Neural crest cell (in vitro differentiated cells): ENCODE data around the gene DENND4C. TPM values are rescaled to one million over a fixed set of nuclear protein-coding genes. Genes with fewer than 3 reads are reported as not detected.
A peak's percentile ranks its signal among the peaks of the same experiment; 100 is the strongest.

Source experiments
- DNase-seq: peaks from one replicate; pipeline ENCODE4 v3.0.0; 2021; ENCODE audit warnings: low read depth, mixed read lengths, low spot score
- H3K27ac Mint-ChIP-seq: one replicate; pipeline ENCODE4 v1.8.0; 2021; ENCODE audit warnings: mild to moderate bottlenecking, mixed read lengths; ENCODE audit not compliant: unreplicated experiment
- H3K27me3 Mint-ChIP-seq: 2 replicates; pipeline ENCODE4 v1.8.0; 2021; ENCODE audit warnings: low read depth, mild to moderate bottlenecking, mixed read lengths
- H3K36me3 Mint-ChIP-seq: 2 replicates; pipeline ENCODE4 v1.8.0; 2021; ENCODE audit warnings: low read depth, mild to moderate bottlenecking, mixed read lengths
- H3K4me1 Mint-ChIP-seq: 2 replicates; pipeline ENCODE4 v1.8.0; 2021; ENCODE audit warnings: mixed read lengths
- H3K4me3 Mint-ChIP-seq: one replicate; pipeline ENCODE4 v1.8.0; 2021; ENCODE audit warnings: mild to moderate bottlenecking, mixed read lengths
- H3K9me3 Mint-ChIP-seq: 2 replicates; pipeline ENCODE4 v1.8.0; 2021; ENCODE audit warnings: mixed read lengths
- total RNA-seq: library from RNA; stranded (reverse); gene quantifications from 2 replicates; pipeline ENCODE4 v1.2.1, GENCODE V29; 2021
- TF ChIP-seq, protein P1 (sequence below): fragments of 200-600 bp; sonication (generic); conservative IDR thresholded peaks from 2 replicates; pipeline ENCODE4 v1.5.0; 2021; ENCODE audit warnings: antibody characterized with exemption, mild to moderate bottlenecking

Gene DENND4C
- total RNA-seq, 1 donor from 2014 or later: 26.4 TPM

DNA sequence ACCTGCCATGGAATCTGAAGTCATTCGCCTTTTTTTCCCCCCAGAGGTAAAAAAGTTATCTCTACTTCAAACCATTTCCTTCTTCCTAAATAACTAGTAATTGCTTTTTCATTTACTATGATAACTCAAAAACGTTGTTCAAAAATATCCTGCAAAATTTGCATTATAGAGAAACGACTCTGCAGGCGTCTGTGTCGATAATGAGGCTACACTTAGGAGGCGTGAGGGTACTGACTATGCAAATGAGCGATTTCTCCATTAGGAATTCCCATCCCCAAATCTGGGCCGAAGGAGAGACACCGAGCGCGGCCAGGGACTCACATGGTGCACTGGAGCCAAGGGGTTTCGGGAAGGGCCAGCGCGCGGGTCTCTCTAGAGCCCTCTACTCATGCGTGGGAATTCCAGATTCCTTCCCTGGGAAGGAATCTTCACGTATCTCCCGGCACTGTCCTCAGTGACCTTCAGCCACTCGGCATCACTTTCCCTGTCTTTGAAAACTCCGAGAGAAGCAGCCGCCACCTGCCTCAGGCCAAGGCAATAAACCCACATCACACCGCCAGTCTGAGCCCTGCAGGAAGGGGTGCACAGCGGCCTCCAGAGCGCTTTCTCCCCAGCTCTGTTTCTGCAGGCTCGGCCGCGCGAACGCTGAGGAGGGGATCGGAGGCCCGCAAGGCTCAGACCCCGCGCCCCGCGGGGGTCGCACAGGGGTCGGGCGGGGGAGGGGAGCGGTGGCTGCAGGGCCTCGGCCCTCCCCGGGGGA, 718 bp upstream of the DENND4C start:
- peaks cover 10% of the 10 kb centered on the region for H3K4me1 Mint-ChIP-seq
- no peaks in the 10 kb centered on the region for H3K9me3 Mint-ChIP-seq
- TF ChIP-seq, protein P1, sequence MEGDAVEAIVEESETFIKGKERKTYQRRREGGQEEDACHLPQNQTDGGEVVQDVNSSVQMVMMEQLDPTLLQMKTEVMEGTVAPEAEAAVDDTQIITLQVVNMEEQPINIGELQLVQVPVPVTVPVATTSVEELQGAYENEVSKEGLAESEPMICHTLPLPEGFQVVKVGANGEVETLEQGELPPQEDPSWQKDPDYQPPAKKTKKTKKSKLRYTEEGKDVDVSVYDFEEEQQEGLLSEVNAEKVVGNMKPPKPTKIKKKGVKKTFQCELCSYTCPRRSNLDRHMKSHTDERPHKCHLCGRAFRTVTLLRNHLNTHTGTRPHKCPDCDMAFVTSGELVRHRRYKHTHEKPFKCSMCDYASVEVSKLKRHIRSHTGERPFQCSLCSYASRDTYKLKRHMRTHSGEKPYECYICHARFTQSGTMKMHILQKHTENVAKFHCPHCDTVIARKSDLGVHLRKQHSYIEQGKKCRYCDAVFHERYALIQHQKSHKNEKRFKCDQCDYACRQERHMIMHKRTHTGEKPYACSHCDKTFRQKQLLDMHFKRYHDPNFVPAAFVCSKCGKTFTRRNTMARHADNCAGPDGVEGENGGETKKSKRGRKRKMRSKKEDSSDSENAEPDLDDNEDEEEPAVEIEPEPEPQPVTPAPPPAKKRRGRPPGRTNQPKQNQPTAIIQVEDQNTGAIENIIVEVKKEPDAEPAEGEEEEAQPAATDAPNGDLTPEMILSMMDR: peak; percentile 2
- no peaks in the 10 kb centered on the region for H3K36me3 Mint-ChIP-seq
- peak; percentile 80 for DNase-seq
- peak overlapping the region; percentile 94 for H3K27ac Mint-ChIP-seq
- H3K27me3 Mint-ChIP-seq: no peaks in the 10 kb centered on the region
- H3K4me3 Mint-ChIP-seq: no peak overlapping the region

DNA sequence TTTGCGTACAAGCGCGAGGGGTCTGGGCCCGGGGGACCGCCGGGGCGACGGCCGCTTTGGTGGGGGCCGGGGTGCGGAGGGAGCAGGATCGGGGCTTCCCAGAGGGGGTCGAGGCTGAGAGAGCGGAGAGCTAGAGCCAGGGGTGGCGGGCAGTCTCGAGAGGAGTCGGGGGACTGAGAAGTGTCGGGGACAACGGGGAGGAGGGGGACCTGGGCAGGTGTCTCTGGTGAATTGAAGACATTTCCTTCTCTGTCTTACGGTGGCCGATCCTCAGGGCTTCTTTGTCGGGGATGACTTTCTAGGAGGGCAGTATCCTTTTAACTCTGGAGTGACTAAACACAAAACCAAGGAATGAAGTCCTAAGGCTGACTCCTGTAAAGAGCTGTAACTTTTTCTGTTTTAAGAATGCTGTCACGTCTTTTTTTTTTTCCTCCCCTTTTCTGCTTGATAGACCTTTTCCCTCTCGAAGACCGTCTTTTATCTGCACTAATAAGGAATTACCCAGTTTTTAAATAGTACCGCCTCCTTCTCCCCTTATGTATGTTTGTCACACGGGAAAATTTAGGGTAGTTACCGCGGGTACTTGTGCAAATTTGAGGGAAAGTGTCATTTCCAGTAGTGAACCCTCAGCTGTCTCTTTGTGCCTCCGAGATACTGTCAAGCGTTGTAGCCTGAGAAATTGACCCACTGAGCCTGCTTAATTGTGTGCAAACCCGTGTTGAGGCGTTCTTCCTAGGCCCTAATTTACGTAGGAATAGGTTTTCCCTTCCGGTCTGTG, 822 bp downstream of the DENND4C start:
- Mint-ChIP-seq H3K4me3 (no peak overlapping the region), H3K27me3 (no peaks in the 10 kb centered on the region), H3K27ac (no peak overlapping the region), H3K4me1 (peaks cover 13% of the 10 kb centered on the region), H3K9me3 (no peaks in the 10 kb centered on the region), H3K36me3 (no peaks in the 10 kb centered on the region)
- DNase-seq: no peak
- TF ChIP-seq, protein P1: no peak

DNA sequence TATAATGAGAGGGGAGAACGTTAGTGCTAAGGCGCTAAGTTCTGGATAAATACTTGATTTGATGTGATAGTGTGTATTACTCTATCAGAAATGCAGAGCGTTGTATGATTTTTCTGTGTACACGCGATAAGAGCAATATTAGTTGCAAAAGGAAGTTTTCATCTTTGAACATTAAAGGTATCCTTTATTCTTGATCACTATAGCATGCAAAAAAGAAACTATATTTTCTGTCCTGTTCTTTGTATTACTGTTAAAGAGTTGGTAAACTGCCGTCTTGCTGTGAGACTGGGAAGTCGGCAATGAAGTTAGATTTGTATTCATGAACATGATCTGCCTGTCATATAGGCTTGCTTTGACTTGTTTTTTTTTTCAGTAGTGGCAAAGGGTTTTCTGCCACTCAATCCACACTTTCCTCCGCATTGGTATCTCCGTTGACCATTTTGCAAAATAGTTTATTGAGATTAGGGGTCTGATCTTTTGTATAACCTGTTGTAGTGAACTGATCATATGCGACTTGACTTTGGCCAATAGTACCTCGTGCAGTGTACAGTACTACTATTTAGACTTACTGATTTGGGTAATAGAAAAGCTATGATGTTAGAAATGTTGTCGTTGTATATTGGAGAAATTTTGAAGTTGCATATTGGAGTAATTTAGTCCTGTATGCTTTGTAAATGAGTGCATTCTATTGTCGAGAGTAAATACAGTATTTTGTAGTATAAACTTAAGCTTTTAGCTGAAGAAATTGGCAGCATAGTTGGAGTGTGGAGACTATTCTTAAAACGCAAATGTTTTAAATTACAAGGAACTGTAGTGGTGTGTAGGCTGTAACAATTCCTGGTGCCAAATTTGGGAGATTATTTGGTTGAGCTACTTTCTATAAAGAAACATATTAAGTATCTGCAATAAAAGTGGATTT, 1.7 kb downstream of the DENND4C start:
- TF ChIP-seq, protein P1: no peak
- H3K27me3 Mint-ChIP-seq: no peaks in the 10 kb centered on the region
- no peak for DNase-seq
- peaks cover 18% of the 10 kb centered on the region for H3K4me1 Mint-ChIP-seq
- H3K9me3 Mint-ChIP-seq: no peaks in the 10 kb centered on the region
- H3K27ac Mint-ChIP-seq: no peak overlapping the region
- no peak overlapping the region for H3K4me3 Mint-ChIP-seq
- no peaks in the 10 kb centered on the region for H3K36me3 Mint-ChIP-seq

DNA sequence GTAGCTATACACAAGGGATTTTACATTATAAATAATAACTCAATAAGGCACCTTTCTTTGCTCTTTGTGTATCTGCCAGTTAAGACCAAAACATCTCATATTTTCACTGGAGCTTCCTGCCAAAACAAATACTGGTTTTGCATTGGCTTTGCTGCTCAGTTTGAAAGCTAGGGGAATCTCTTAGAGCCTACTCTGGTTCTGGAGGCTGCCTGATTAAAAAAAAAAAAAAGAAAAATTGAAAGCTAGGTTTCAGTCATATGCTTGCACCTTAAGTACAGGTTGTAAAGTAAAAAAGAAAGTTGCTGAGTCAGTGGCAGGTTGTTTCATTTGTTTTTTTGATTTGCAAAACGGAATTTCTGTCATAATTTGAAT, 2.3 kb downstream of the DENND4C start:
- DNase-seq: no peak
- no peak overlapping the region for H3K27ac Mint-ChIP-seq
- H3K9me3 Mint-ChIP-seq: no peaks in the 10 kb centered on the region
- no peak overlapping the region for H3K4me3 Mint-ChIP-seq
- no peaks in the 10 kb centered on the region for H3K27me3 Mint-ChIP-seq
- no peaks in the 10 kb centered on the region for H3K36me3 Mint-ChIP-seq
- peaks cover 18% of the 10 kb centered on the region for H3K4me1 Mint-ChIP-seq
- TF ChIP-seq, protein P1: no peak

DNA sequence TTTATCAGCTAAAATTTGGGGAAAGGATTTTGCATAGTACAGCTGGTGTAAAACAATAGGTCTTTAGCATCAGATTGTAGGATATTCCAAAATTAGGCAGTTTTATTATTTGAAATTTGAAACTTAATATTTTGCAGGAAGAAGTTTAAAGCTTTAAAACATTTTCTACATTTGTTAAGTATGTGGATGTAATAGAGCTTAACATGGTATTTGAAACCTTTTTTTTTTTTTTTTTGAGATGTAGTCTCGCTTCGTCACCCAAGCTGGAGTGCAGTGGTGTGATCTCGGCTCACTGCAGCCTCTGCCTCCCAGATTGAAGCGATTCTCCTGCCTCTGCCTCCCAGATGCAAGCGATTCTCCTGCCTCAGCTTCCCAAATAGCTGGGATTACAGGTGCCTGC, 2.9 kb downstream of the DENND4C start:
- no peak for DNase-seq
- Mint-ChIP-seq H3K4me1 (peaks cover 18% of the 10 kb centered on the region), H3K36me3 (no peaks in the 10 kb centered on the region), H3K27me3 (no peaks in the 10 kb centered on the region), H3K9me3 (no peaks in the 10 kb centered on the region), H3K27ac (no peak overlapping the region), H3K4me3 (no peak overlapping the region)
- TF ChIP-seq, protein P1: no peak
